Heart right ventricle (tissue), 16 donors: Measurements from ENCODE around the gene CDK4. TPM values are rescaled to one million over a fixed set of nuclear protein-coding genes. Genes with fewer than 3 reads are reported as not detected.

Experiments
- ATAC-seq, 8 donors: fragments of 200-7000 bp; cut with Tn5 transposase; one replicate each; pipeline ENCODE4 v1.9.1; 2020; ENCODE audit warnings: mild to moderate bottlenecking in 8 of 8, moderate library complexity in 8 of 8, moderate number of reproducible peaks in 1 of 8
- DNase-seq, 2 donors: peaks; one replicate each; pipeline ENCODE4 v3.0.0-alpha.2; 2020
- H3K27ac ChIP-seq, 10 donors: fragments of 200-600 bp; sonication (generic) in 2 of 10; one replicate each; pipeline versions ENCODE4 v1.5.0 to v1.8.0; 2020 to 2022; ENCODE audit warnings: mild to moderate bottlenecking in 3 of 10
- H3K27me3 ChIP-seq, 7 donors: fragments of 200-600 bp; one replicate each; pipeline ENCODE4 v1.8.0; 2021 to 2022; ENCODE audit warnings: mild to moderate bottlenecking in 2 of 7
- H3K36me3 ChIP-seq, 9 donors: fragments of 200-600 bp; sonication (generic) in 1 of 9; one replicate each; pipeline versions ENCODE4 v1.5.0 to v1.8.0; 2020 to 2022; ENCODE audit warnings: mild to moderate bottlenecking in 2 of 9
- H3K4me1 ChIP-seq, 9 donors: fragments of 200-600 bp; sonication (generic) in 1 of 9; one replicate each; pipeline versions ENCODE4 v1.5.0 to v1.8.0; 2020 to 2022; ENCODE audit warnings: mild to moderate bottlenecking in 4 of 9
- H3K4me3 ChIP-seq, 10 donors: fragments of 200-600 bp; sonication (generic) in 2 of 10; one replicate each; pipeline versions ENCODE4 v1.5.0 to v1.8.0; 2020 to 2022; ENCODE audit warnings: mild to moderate bottlenecking in 7 of 10, moderate library complexity in 2 of 10
- H3K9me3 ChIP-seq, 11 donors: fragments of 200-600 bp in 10 of 11; sonication (generic) in 2 of 11; one replicate each; pipeline versions ENCODE4 v1.5.0 to v1.8.0; 2013 to 2022; ENCODE audit warnings: mild to moderate bottlenecking in 2 of 11, control low read depth in 1 of 11, moderate library complexity in 1 of 11
- CTCF ChIP-seq, 9 donors: fragments of 200-600 bp; sonication (generic) in 2 of 9; IDR thresholded peaks; one replicate each; pipeline versions ENCODE4 v1.5.0 to v1.8.0; 2021 to 2022; ENCODE audit warnings: antibody characterized with exemption in 9 of 9, mild to moderate bottlenecking in 5 of 9, moderate library complexity in 1 of 9
- WGBS, 2 donors: extraction: QIAGEN DNeasy Blood & Tissue Kit; methylation state at CpG; one replicate each; pipeline ENCODE4 v1.1.7; 2013; ENCODE audit warnings: inconsistent platforms in 1 of 2; 5-methylcytosine and 5-hydroxymethylcytosine counted together
- intact Hi-C, 10 donors: fragments of 100-400 bp; cut with DNase I; formaldehyde crosslinking; loops; one replicate each; pipeline versions ENCODE4 v1.11.1 to v1.14.2; 2022
- polyA plus RNA-seq, 2 donors: library from polyadenylated mRNA; stranded (reverse); fragments of 200-250 nt; gene quantifications; one replicate each; pipeline ENCODE4 v1.2.3, GENCODE V29; 2013
- total RNA-seq, 10 donors: library from RNA; stranded (reverse); fragmentation: NEBNext Ultra II Directional in 3 of 10; extraction: Animal tissue kit (Norgen Biotek cat#: 25700) in 3 of 10; gene quantifications; one replicate each; pipeline versions ENCODE4 v1.2.1 to v1.2.4, GENCODE V29; 2021 to 2023
- donor health status: Arrhythmogenic right ventricular cardiomyopathy.
- donor health status: ischemic (EF 13 %, LVEDD 7.1; RV severe dilation, severe dysfunction).
- donor health status: healthy with polysubstance abuse.
- donor health status: DM: no; HTN: yes; CAD: no.
- donor health status: DM: no; HTN: no; CAD: no.
- donor health status: ischemic (EF 25% LVEDD 6.9; RV normal size, moderate dysfunction).
- donor health status: ischemic (EF 25% LVEDD 5.7; RV mildly dilated, moderate dysfunction).
- donor health status: healthy.
- donor health status: DM: yes; HTN: yes; CAD: no.
- donor health status: Ischemic cardiomyopathy.
- donor health status: ischemic (EF 35%, LVEDD 5.7; RV mildly dilated, moderate dysfunction).
- donor health status: nonischemic (EF 11% LVEDD 7.7; RV severe dilation, severe dysfunction).
- donor health status: DM: yes; HTN: yes; CAD: no.
- donor health status: PGD.
- donor health status: ischemic (EF 29% LVEDD 5.4; RV normal size, mild dysfunction).
- donor health status: nonischemic (EF 23%, LVEDD 6.1; RV moderate dilation, normal function).

The CDK4 gene
- total and polyA plus RNA-seq, 12 donors = 21.7 to 74.0 (median 52.0) TPM

- WGBS, 2 donors = 2% methylated on average over 67 of the region's 67 CpGs
- H3K27me3 ChIP-seq = peaks cover 0 to 2% (median 0%) of the 10 kb centered on the region in 7 donors
- peaks cover 0 to 46% (median 0%) of the 10 kb centered on the region in 9 donors for H3K36me3 ChIP-seq
- intact Hi-C loops = no loop called here
- H3K27ac ChIP-seq = peak within 1 kb of the TSS; percentile 47 to 94 (median 89)
- H3K4me1 ChIP-seq = peaks cover 5 to 30% (median 19%) of the 10 kb centered on the region in 9 donors
- H3K4me3 ChIP-seq = peak within 1 kb of the TSS; percentile 68 to 92 (median 78)
- TF ChIP-seq CTCF (IDR thresholded peaks at IDR 0.05) = no peak
- H3K9me3 ChIP-seq = no peaks in the 10 kb centered on the region
- DNase-seq (peak; percentile 66 to 73), ATAC-seq (peak; percentile 68 to 80 (median 74))
These were observed 20.6 kb upstream of the CDK4 start, which contains the start of gene EEF1AKMT3 for GRCh38 chr12:57772429-57773322. TSS of gene EEF1AKMT3 (plus strand) at chr12:57772614. CDS start at chr12:57772725, 111 bp downstream.

- 0 to 1% methylated on average over 27 to 28 of the region's 28 CpGs for WGBS, 2 donors
- Histone ChIP-seq H3K9me3 (no peaks in the 10 kb centered on the region), H3K36me3 (peaks cover 0 to 46% (median 0%) of the 10 kb centered on the region in 9 donors), H3K27me3 (peaks cover 0 to 9% (median 0%) of the 10 kb centered on the region in 7 donors), H3K4me1 (peaks cover 5 to 34% (median 20%) of the 10 kb centered on the region in 9 donors), H3K4me3 (peak within 1 kb of the TSS; percentile 68 to 92 (median 78)), H3K27ac (peak within 1 kb of the TSS; percentile 47 to 94 (median 89))
- intact Hi-C loops = no loop called here
- ATAC-seq (peak; percentile 95 to 98 (median 96)), DNase-seq (peak; percentile 91 to 96)
- TF ChIP-seq CTCF (IDR thresholded peaks at IDR 0.05) = no peak
These were observed 19.8 kb upstream of the CDK4 start, which contains the start of gene METTL1 for GRCh38 chr12:57771873-57772428. TSS of gene METTL1 (minus strand) at chr12:57772105. CDS start at chr12:57772083, 22 bp downstream.

- peak; percentile 81 to 91 for DNase-seq
- ATAC-seq = peak; percentile 65 to 87 (median 79)
- Histone ChIP-seq H3K4me1 (peaks cover 11 to 40% (median 26%) of the 10 kb centered on the region in 9 donors), H3K9me3 (no peaks in the 10 kb centered on the region), H3K36me3 (peaks cover 0 to 46% (median 0%) of the 10 kb centered on the region in 9 donors), H3K27ac (peak overlapping the region in 9 of 10 donors; percentile 82 to 94 (median 90)), H3K4me3 (peak overlapping the region; percentile 68 to 92 (median 78)), H3K27me3 (peaks cover 0 to 15% (median 6%) of the 10 kb centered on the region in 7 donors)
- WGBS, 2 donors = 2 to 6% methylated on average over 16 of the region's 16 CpGs
- intact Hi-C loops = no loop called here
- TF ChIP-seq CTCF (IDR thresholded peaks at IDR 0.05) = no peak
These were observed 19.2 kb upstream of the CDK4 start for GRCh38 chr12:57771236-57771872.

- DNase-seq (no peak), ATAC-seq (no peak)
- Histone ChIP-seq H3K4me1 (peaks cover 16 to 43% (median 32%) of the 10 kb centered on the region in 9 donors), H3K27ac (peak overlapping the region in 1 of 10 donors; percentile 94), H3K9me3 (no peaks in the 10 kb centered on the region), H3K36me3 (peaks cover 0 to 40% (median 0%) of the 10 kb centered on the region in 9 donors), H3K27me3 (peaks cover 0 to 21% (median 12%) of the 10 kb centered on the region in 7 donors), H3K4me3 (no peak overlapping the region)
- WGBS, 2 donors = 94 to 96% methylated on average over 4 of the region's 4 CpGs
- no peak for TF ChIP-seq CTCF (IDR thresholded peaks at IDR 0.05)
- intact Hi-C loops = no loop called here
These were observed 18.6 kb upstream of the CDK4 start for GRCh38 chr12:57770734-57771133.
